Measurements from ENCODE around the gene NPHP3.

DNA sequence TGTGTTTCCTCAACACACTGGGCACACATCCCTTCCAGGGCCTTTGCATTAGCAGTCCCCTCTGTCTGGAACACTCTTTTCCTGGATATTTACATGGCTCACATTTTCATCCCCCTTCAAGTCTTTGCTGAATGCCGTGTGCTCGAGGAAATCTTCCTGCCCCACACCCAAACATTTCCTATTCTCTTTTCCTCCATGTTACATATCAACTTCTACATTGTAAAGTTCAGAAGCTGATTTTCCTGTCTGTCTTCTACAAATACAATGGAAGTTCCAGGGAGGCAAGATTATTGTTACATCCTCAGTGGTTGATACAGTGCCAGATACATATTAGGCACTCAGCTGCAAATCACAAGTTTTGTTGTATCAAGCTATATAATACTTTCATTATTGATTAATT, 66.7 kb downstream of the NPHP3 start:
- TF ChIP-seq, protein P1, sequence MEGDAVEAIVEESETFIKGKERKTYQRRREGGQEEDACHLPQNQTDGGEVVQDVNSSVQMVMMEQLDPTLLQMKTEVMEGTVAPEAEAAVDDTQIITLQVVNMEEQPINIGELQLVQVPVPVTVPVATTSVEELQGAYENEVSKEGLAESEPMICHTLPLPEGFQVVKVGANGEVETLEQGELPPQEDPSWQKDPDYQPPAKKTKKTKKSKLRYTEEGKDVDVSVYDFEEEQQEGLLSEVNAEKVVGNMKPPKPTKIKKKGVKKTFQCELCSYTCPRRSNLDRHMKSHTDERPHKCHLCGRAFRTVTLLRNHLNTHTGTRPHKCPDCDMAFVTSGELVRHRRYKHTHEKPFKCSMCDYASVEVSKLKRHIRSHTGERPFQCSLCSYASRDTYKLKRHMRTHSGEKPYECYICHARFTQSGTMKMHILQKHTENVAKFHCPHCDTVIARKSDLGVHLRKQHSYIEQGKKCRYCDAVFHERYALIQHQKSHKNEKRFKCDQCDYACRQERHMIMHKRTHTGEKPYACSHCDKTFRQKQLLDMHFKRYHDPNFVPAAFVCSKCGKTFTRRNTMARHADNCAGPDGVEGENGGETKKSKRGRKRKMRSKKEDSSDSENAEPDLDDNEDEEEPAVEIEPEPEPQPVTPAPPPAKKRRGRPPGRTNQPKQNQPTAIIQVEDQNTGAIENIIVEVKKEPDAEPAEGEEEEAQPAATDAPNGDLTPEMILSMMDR (IDR thresholded peaks at IDR 0.05; ENCODE audit: poor library complexity, severe bottlenecking): no peak
- no peak for TF ChIP-seq POLR2AphosphoS5 (IDR thresholded peaks at IDR 0.05)
- TF ChIP-seq EZH2 (IDR thresholded peaks at IDR 0.05; ENCODE audit: borderline replicate concordance, insufficient read depth, low read length, poor library complexity, severe bottlenecking): no peak
- no peak for TF ChIP-seq REST (IDR thresholded peaks at IDR 0.05; ENCODE audit: borderline replicate concordance)
- TF ChIP-seq RAD21 (conservative IDR thresholded peaks at IDR 0.05): no peak
- TF ChIP-seq TAF1 (IDR thresholded peaks at IDR 0.05; ENCODE audit: low read depth): no peak
- TF ChIP-seq MXI1 (conservative IDR thresholded peaks at IDR 0.05; ENCODE audit: poor library complexity, severe bottlenecking): no peak
